Small intestine (tissue), 7 donors: ENCODE results near the gene USP37. TPM values are rescaled to one million over a fixed set of nuclear protein-coding genes. Genes with fewer than 3 reads are reported as not detected.

Source experiments
- DNase-seq, 2 donors: peaks; one replicate each; pipeline versions ENCODE4 v3.0.0 to v3.0.0-alpha.2; 2013
- FAIRE-seq: peaks from 2 replicates; lab custom pipeline; 2012; peaks lifted over from hg19 to GRCh38; lab: Jason Lieb, UNC
- H3K27ac ChIP-seq, 3 donors: one replicate each; pipeline ENCODE4 v1.5.1; 2013; ENCODE audit warnings: low read length in 2 of 3, mild to moderate bottlenecking in 2 of 3, control low read depth in 1 of 3, inconsistent platforms in 1 of 3, low read depth in 1 of 3, moderate library complexity in 1 of 3
- H3K27me3 ChIP-seq, 3 donors: one replicate each; pipeline ENCODE4 v1.6.1; 2013; ENCODE audit warnings: low read length in 3 of 3, inconsistent platforms in 1 of 3; ENCODE audit not compliant: control insufficient read depth in 3 of 3, insufficient read depth in 3 of 3
- H3K36me3 ChIP-seq, 3 donors: one replicate each; pipeline ENCODE4 v1.6.1; 2013; ENCODE audit warnings: low read length in 3 of 3, inconsistent platforms in 1 of 3, low read depth in 1 of 3, mild to moderate bottlenecking in 1 of 3, moderate library complexity in 1 of 3; ENCODE audit not compliant: control insufficient read depth in 3 of 3, insufficient read depth in 2 of 3
- H3K4me1 ChIP-seq, 3 donors: one replicate each; pipeline ENCODE4 v1.6.1; 2013; ENCODE audit warnings: low read length in 2 of 3, inconsistent platforms in 1 of 3, low read depth in 1 of 3, mild to moderate bottlenecking in 1 of 3, moderate library complexity in 1 of 3; ENCODE audit not compliant: control insufficient read depth in 3 of 3, insufficient read depth in 2 of 3
- H3K4me3 ChIP-seq, 3 donors: one replicate each; pipeline ENCODE4 v1.5.1; 2013; ENCODE audit warnings: low read length in 3 of 3, control low read depth in 1 of 3, inconsistent platforms in 1 of 3, low read depth in 1 of 3, mild to moderate bottlenecking in 1 of 3, moderate library complexity in 1 of 3
- H3K9me3 ChIP-seq, 2 donors: one replicate each; pipeline ENCODE4 v1.6.1; 2013; ENCODE audit warnings: low read depth in 1 of 2, low read length in 1 of 2; ENCODE audit not compliant: control insufficient read depth in 2 of 2, insufficient read depth in 1 of 2
- WGBS, 3 donors: extraction: QIAGEN DNeasy Blood & Tissue Kit; methylation state at CpG; one replicate each; pipeline ENCODE4 v1.1.7; 2013; 5-methylcytosine and 5-hydroxymethylcytosine counted together
- polyA plus RNA-seq, 4 donors: library from polyadenylated mRNA; stranded (reverse) in 3 of 4; unstranded in 1 of 4; fragments of 200-250 nt in 3 of 4; fragments of 120-200 nt in 1 of 4; gene quantifications; one replicate each; pipeline versions ENCODE4 v1.2.1 to v1.2.3, GENCODE V29; 2013
- donor health status: healthy with polysubstance abuse.
- donor health status: control.
- donor health status: control.
- donor health status: Bipolar disorder and iron deficiency.
- donor health status: healthy.

Gene USP37
- polyA plus RNA-seq, 4 donors: 2.0 to 10.5 (median 2.3) TPM

DNA sequence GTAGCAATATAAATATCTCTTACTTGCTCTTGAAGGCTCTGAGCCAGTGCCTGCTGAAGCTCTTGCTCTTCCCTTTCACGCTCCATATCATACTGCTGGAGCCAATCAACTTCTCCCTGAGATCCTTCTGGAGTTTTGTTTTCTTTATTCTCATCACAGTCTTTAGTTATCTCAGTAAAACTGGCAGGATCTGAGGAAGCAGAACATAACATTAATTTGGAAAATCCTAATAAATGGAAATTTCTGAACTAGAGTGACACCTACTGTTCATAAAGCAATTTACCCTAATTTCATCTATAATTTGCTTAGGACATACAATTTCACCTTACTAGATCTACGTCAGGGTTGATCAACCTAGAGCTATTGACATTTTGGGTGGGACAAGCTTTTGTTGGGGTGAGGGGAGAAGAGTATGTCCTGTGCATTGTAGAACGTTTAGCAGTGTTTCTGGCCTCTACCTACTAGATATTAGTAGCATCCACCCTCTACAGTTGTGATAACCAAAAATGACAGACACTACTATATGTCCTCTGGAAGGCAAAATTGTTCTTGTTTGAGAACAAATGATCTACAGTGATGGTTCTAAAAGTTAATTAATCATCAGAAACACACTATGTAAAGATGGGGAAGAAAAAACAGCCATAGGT lies 102.0 kb downstream of the USP37 start:
- H3K27me3 ChIP-seq: no peaks in the 10 kb centered on the region
- no peaks in the 10 kb centered on the region for H3K9me3 ChIP-seq
- H3K27ac ChIP-seq: no peak overlapping the region
- peaks cover 0 to 37% (median 0%) of the 10 kb centered on the region in 3 donors for H3K36me3 ChIP-seq
- DNase-seq (peak; percentile 50 to 59), FAIRE-seq (no peak)
- no peak overlapping the region for H3K4me3 ChIP-seq
- H3K4me1 ChIP-seq: peaks cover 0 to 2% (median 0%) of the 10 kb centered on the region in 3 donors
- WGBS, 3 donors: 35 to 45% (median 37%) methylated on average over 3 of the region's 3 CpGs

DNA sequence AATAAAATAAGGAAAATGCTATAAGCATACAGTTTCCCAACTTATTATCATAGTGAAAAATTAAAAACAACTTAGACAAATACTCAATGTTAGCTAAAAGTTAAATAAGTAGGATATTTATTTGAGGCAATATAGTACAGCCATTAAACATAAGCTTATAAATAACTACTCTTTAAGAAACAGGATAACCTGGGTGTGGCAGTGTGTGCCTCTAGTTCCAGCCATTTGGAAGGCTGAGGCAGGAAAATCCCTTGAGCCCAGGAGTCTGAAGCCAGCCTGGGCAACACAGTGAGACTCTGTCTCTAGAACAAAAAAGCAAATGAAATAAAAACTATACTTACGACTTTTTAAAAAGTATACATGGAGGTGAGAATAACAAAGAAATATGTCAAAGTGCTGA lies 109.6 kb downstream of the USP37 start:
- FAIRE-seq (no peak), DNase-seq (no peak)
- H3K9me3 ChIP-seq: no peaks in the 10 kb centered on the region
- H3K4me3 ChIP-seq: no peak overlapping the region
- no peaks in the 10 kb centered on the region for H3K27me3 ChIP-seq
- no peaks in the 10 kb centered on the region for H3K4me1 ChIP-seq
- peaks cover 8 to 29% (median 8%) of the 10 kb centered on the region in 3 donors for H3K36me3 ChIP-seq
- H3K27ac ChIP-seq: no peak overlapping the region
- WGBS, 3 donors: 84 to 95% (median 87%) methylated on average over 1 of the region's 1 CpG

- Histone ChIP-seq H3K4me3 (no peak overlapping the region), H3K36me3 (peaks cover 10 to 24% (median 10%) of the 10 kb centered on the region in 3 donors), H3K9me3 (no peaks in the 10 kb centered on the region), H3K27me3 (no peaks in the 10 kb centered on the region), H3K4me1 (peaks cover 0 to 4% (median 0%) of the 10 kb centered on the region in 3 donors), H3K27ac (no peak overlapping the region)
- no peak for DNase-seq
- FAIRE-seq: no peak
- WGBS, 3 donors: 91 to 94% (median 91%) methylated on average over 3 of the region's 3 CpGs
These were observed 111.3 kb downstream of the USP37 start for GRCh38 chr2:218456849-218457248.

DNA sequence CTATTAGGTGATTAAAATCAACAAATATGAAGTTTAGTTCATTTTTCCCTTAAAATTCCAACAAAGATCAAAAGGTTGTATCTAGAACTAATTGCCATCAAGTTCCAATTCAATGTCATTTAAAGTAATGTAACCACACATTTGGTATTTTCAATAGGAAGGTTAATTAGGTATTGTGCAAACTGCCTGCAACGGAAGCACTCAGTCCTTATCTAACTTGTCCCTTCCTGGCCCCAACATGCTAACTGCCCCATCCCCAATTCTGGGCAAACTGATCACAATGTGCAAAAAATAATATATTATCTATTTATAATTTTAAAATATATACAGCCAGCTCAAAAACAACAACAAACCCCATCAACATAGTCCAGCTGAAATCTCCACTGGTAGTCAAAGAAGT lies 116.1 kb downstream of the USP37 start:
- Histone ChIP-seq H3K4me1 (peaks cover 0 to 11% (median 0%) of the 10 kb centered on the region in 3 donors), H3K27ac (no peak overlapping the region), H3K4me3 (no peak overlapping the region), H3K9me3 (no peaks in the 10 kb centered on the region), H3K27me3 (no peaks in the 10 kb centered on the region), H3K36me3 (peaks cover 13 to 36% (median 23%) of the 10 kb centered on the region in 3 donors)
- DNase-seq: no peak
- no peak for FAIRE-seq
- 50 to 74% (median 66%) methylated on average over 1 of the region's 1 CpG for WGBS, 3 donors

DNA sequence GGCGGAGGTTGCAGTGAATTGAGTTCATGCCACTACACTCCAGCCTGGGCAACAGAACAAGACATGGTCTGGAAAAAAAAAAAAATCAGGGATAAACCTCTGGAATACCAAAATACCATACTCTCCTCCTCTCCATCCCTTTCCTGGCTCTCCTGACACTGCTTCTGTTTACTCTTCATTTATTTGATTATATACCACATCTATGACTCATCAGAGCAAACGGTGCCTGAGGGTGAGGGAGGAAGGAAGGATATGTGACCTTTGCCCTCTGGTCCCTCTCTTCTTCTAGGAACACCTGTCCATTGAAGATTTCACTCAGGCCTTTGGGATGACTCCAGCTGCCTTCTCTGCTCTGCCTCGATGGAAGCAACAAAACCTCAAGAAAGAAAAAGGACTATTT lies 119.2 kb downstream of the USP37 start:
- Histone ChIP-seq H3K4me1 (peaks cover 0 to 33% (median 4%) of the 10 kb centered on the region in 3 donors), H3K4me3 (no peak overlapping the region), H3K27me3 (no peaks in the 10 kb centered on the region), H3K9me3 (no peaks in the 10 kb centered on the region), H3K27ac (no peak overlapping the region), H3K36me3 (peaks cover 7 to 48% (median 20%) of the 10 kb centered on the region in 3 donors)
- WGBS, 3 donors: 31 to 47% (median 40%) methylated on average over 3 of the region's 3 CpGs
- no peak for FAIRE-seq
- peak; percentile 61 to 88 for DNase-seq

- FAIRE-seq (no peak), DNase-seq (no peak)
- Histone ChIP-seq H3K27ac (peak overlapping the region in 1 of 3 donors; percentile 30), H3K9me3 (no peaks in the 10 kb centered on the region), H3K4me1 (peaks cover 0 to 29% (median 4%) of the 10 kb centered on the region in 3 donors), H3K4me3 (no peak overlapping the region), H3K36me3 (peaks cover 3 to 65% (median 20%) of the 10 kb centered on the region in 3 donors), H3K27me3 (no peaks in the 10 kb centered on the region)
- WGBS, 3 donors: 93 to 97% (median 94%) methylated on average over 2 of the region's 2 CpGs
These were observed 121.1 kb downstream of the USP37 start for GRCh38 chr2:218447072-218447471.

DNA sequence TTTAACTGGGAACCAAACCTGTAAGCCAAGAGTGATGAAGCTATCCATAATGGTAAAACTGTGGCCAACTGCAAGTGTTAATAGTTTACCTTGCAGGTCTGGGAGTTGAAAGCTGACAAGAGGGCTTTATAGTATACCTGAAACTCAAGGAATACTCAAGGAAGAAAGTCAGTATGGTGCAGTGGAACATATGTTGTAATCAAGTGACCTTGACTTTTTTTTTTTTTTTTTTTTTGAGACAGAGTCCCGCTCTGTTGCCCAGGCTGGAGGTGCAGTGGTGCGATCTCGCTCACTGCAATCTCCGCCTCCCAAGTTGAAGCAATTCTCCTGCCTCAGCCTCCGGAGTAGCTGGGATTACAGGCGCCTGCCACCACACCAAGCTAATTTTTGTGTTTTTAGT lies 121.6 kb downstream of the USP37 start:
- Histone ChIP-seq H3K36me3 (peaks cover 3 to 70% (median 20%) of the 10 kb centered on the region in 3 donors), H3K4me3 (no peak overlapping the region), H3K4me1 (peaks cover 0 to 29% (median 4%) of the 10 kb centered on the region in 3 donors), H3K27me3 (no peaks in the 10 kb centered on the region), H3K9me3 (no peaks in the 10 kb centered on the region), H3K27ac (peak overlapping the region in 1 of 3 donors; percentile 56)
- WGBS, 3 donors: 93 to 97% (median 94%) methylated on average over 6 of the region's 6 CpGs
- DNase-seq (no peak), FAIRE-seq (no peak)

DNA sequence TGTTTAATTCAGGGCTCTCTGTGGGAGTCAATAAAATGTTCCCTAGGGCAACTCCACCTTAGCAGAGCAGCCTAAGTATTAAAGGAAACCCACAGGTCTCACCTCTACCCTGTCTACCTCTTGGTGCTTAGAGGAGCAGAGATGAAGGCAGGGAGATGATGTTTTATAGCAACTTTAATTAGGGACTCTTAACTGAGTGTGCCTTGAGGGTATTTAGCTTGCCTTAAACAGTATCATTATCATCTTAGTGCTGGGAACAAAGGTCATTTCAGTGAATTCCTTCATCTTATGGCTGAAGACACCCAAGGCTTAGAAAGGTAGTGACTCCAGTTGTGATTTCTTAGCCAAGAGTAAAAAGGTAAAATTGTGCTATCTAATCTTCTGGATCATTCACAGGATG lies 122.5 kb downstream of the USP37 start:
- H3K36me3 ChIP-seq: peaks cover 3 to 79% (median 23%) of the 10 kb centered on the region in 3 donors
- H3K27ac ChIP-seq: peak overlapping the region; percentile 3 to 66 (median 56)
- DNase-seq: peak in 1 of 2 donors; percentile 50
- H3K4me1 ChIP-seq: peaks cover 0 to 30% (median 4%) of the 10 kb centered on the region in 3 donors
- H3K4me3 ChIP-seq: no peak overlapping the region
- H3K27me3 ChIP-seq: no peaks in the 10 kb centered on the region
- H3K9me3 ChIP-seq: no peaks in the 10 kb centered on the region
- FAIRE-seq: no peak
